ENCODE results near the gene SOST. TPM values are rescaled to one million over a fixed set of nuclear protein-coding genes. Genes with fewer than 3 reads are reported as not detected.

Gene SOST
- polyA plus RNA-seq, 3 donors, result 51.9 to 58.0 (median 57.2) TPM

- DNase-seq (ENCODE audit: low read depth in 3 of 3, low spot score in 2 of 3), result peak in 2 of 3 donors; percentile 27 to 49
These were observed 45.0 kb downstream of the SOST start for GRCh38 chr17:43713494-43714162.

GRCh38 chr17:43712397-43712796, 46.2 kb downstream of the SOST start:
- DNase-seq (ENCODE audit: low read depth in 3 of 3, low spot score in 2 of 3), result no peak

GRCh38 chr17:43710101-43710500, 48.5 kb downstream of the SOST start:
- DNase-seq (ENCODE audit: low read depth in 3 of 3, low spot score in 2 of 3), result no peak

GRCh38 chr17:43709210-43709609, 49.4 kb downstream of the SOST start:
- no peak for DNase-seq (ENCODE audit: low read depth in 3 of 3, low spot score in 2 of 3)

GRCh38 chr17:43707184-43707583, 51.4 kb downstream of the SOST start:
- DNase-seq (ENCODE audit: low read depth in 3 of 3, low spot score in 2 of 3), result no peak

- DNase-seq (ENCODE audit: low read depth in 3 of 3, low spot score in 2 of 3), result no peak
These were observed 52.4 kb downstream of the SOST start for GRCh38 chr17:43706235-43706634.

Other genes starting within 250 kb of the SOST start
- gene ETV4, start 212.5 kb downstream of the SOST start, polyA plus RNA-seq (ENCODE audit: insufficient read length in 3 of 3), result 10 to 100 TPM; 30.7 to 32.2 (median 31.8) TPM
- gene MEOX1, start 96.9 kb downstream of the SOST start, polyA plus RNA-seq (ENCODE audit: insufficient read length in 3 of 3), result 10 to 100 TPM; 11.1 to 18.4 (median 11.2) TPM
- gene DUSP3, start 20.2 kb upstream of the SOST start, polyA plus RNA-seq (ENCODE audit: insufficient read length in 3 of 3), result 10 to 100 TPM; 58.9 to 65.0 (median 60.8) TPM
- under 1 TPM; 0.04 to 0.19 (median 0.07) TPM for gene CFAP97D1, start 21.6 kb upstream of the SOST start, polyA plus RNA-seq (ENCODE audit: insufficient read length in 3 of 3)
- 1 to 10 TPM; 6.3 to 8.0 (median 6.7) TPM for gene MPP3, start 74.4 kb upstream of the SOST start, polyA plus RNA-seq (ENCODE audit: insufficient read length in 3 of 3)
- gene CD300LG, start 88.4 kb upstream of the SOST start, polyA plus RNA-seq (ENCODE audit: insufficient read length in 3 of 3), result 1 to 10 TPM in 1 of 3 donors, under 1 TPM in 2; 0.93 to 1.4 (median 0.94) TPM
- gene MPP2, start 148.7 kb upstream of the SOST start, polyA plus RNA-seq (ENCODE audit: insufficient read length in 3 of 3), result 1 to 10 TPM; 5.6 to 5.9 (median 5.8) TPM
- gene PPY, start 183.7 kb upstream of the SOST start, polyA plus RNA-seq (ENCODE audit: insufficient read length in 3 of 3), result under 1 TPM in 1 of 3 donors, not detected in 2; 0.60 TPM
- under 1 TPM in 2 of 3 donors, not detected in 1; 0.26 to 0.28 TPM for gene PYY, start 195.1 kb upstream of the SOST start, polyA plus RNA-seq (ENCODE audit: insufficient read length in 3 of 3)
- gene NAGS, start 245.8 kb upstream of the SOST start, polyA plus RNA-seq (ENCODE audit: insufficient read length in 3 of 3), result 1 to 10 TPM; 2.2 to 3.2 (median 3.0) TPM

Data from right renal cortex interstitium (tissue), 3 donors.